COLO829 (cell line): ENCODE data around the gene HPSE2.

Source experiments
- DNase-seq: peaks from one replicate; pipeline ENCODE4 v3.0.0; 2012; ENCODE audit warnings: low spot score

The HPSE2 gene

GRCh38 chr10:98429320-98430072, 806.2 kb downstream of the HPSE2 start:
- no peak for DNase-seq

- DNase-seq, result no peak
These were observed 808.6 kb downstream of the HPSE2 start for GRCh38 chr10:98427011-98427515.

GRCh38 chr10:98425511-98426352, 809.9 kb downstream of the HPSE2 start:
- DNase-seq, result peak; percentile 40

GRCh38 chr10:98424295-98425254, 811.1 kb downstream of the HPSE2 start:
- no peak for DNase-seq

GRCh38 chr10:98423691-98424120, 811.9 kb downstream of the HPSE2 start:
- no peak for DNase-seq

- DNase-seq, result no peak
These were observed 813.5 kb downstream of the HPSE2 start for GRCh38 chr10:98422182-98422581.

- DNase-seq, result no peak
These were observed 814.9 kb downstream of the HPSE2 start for GRCh38 chr10:98420786-98421185.

GRCh38 chr10:98419469-98420261, 816.0 kb downstream of the HPSE2 start:
- DNase-seq, result no peak

GRCh38 chr10:98418665-98419468, 816.8 kb downstream of the HPSE2 start:
- no peak for DNase-seq

GRCh38 chr10:98417973-98418664, 817.5 kb downstream of the HPSE2 start:
- DNase-seq, result no peak

- DNase-seq, result no peak
These were observed 818.1 kb downstream of the HPSE2 start for GRCh38 chr10:98417481-98417959.

GRCh38 chr10:98416606-98417388, 818.9 kb downstream of the HPSE2 start:
- no peak for DNase-seq

- DNase-seq, result peak; percentile 30
These were observed 819.9 kb downstream of the HPSE2 start for GRCh38 chr10:98415731-98416119.

GRCh38 chr10:98414932-98415730, 820.5 kb downstream of the HPSE2 start, which contains the start of gene PYROXD2:
Gene PYROXD2, minus strand, starts transcription at chr10:98415182. Its CDS starts 47 bp downstream, at chr10:98415135.
- DNase-seq, result peak; percentile 91

- no peak for DNase-seq
These were observed 821.1 kb downstream of the HPSE2 start for GRCh38 chr10:98414578-98414931.

GRCh38 chr10:98411768-98412167, 823.9 kb downstream of the HPSE2 start:
- DNase-seq, result no peak

GRCh38 chr10:98411166-98411565, 824.5 kb downstream of the HPSE2 start:
- DNase-seq, result no peak

- no peak for DNase-seq
These were observed 824.9 kb downstream of the HPSE2 start for GRCh38 chr10:98410759-98411158.
